ENCODE data around the gene ABHD6. TPM values are rescaled to one million over a fixed set of nuclear protein-coding genes. Genes with fewer than 3 reads are reported as not detected.

ABHD6 gene
- total and polyA plus RNA-seq, 9 of the 15 experiments (the other 6 are each of a cell fraction or from before 2014, with no cell fraction given), result 0.53 to 3.6 (median 2.5) TPM

- Histone ChIP-seq H3K4me1 (replicated peaks in 1 of 2; ENCODE audit: control insufficient read depth in 2 of 2, insufficient read depth in 2 of 2, low read length in 2 of 2) (no peaks in the 10 kb centered on the region), H3K4me3 (no peak overlapping the region), H3K9me1 (ENCODE audit: control insufficient read depth, insufficient read depth, low read length) (no peaks in the 10 kb centered on the region), H3K4me2 (ENCODE audit: insufficient read depth, low read length) (no peak overlapping the region), H3K36me3 (ENCODE audit: control insufficient read depth, insufficient read depth, low read length) (no peaks in the 10 kb centered on the region), H3K79me2 (ENCODE audit: control insufficient read depth, insufficient read depth, low read length) (no peaks in the 10 kb centered on the region), H2AFZ (ENCODE audit: low read depth, low read length) (no peak overlapping the region), H3K27me3 (ENCODE audit: control insufficient read depth in 2 of 2, insufficient read depth in 2 of 2, low read length in 2 of 2) (peaks cover 0 to 6% of the 10 kb centered on the region in 2 experiments; a peak in 1 of 5 replicates), H3K9ac (ENCODE audit: insufficient read depth in 1 of 2, low read depth in 2 of 2, low read length in 2 of 2) (no peak overlapping the region), H3K27ac (ENCODE audit: extremely low read depth, low read depth, low read length) (no peak overlapping the region), H4K20me1 (replicated peaks; ENCODE audit: control insufficient read depth, insufficient read depth, low read length) (no peaks in the 10 kb centered on the region), H3K9me3 (replicated peaks; ENCODE audit: control insufficient read depth, insufficient read depth, low read depth, low read length) (no peaks in the 10 kb centered on the region)
- intact Hi-C loops (cut with micrococcal nuclease), result no loop called here
- WGBS (ENCODE audit: insufficient coverage, low coverage, missing lambda C conversion rate), result 9% methylated on average over 8 of the region's 9 CpGs
- in situ Hi-C loops (cut with MboI), result no loop called here
- FAIRE-seq (no peak), ATAC-seq (no peak), DNase-seq (ENCODE audit: extremely low read depth in 1 of 4, low spot score in 3 of 4) (no peak)
- POLR2A ChIA-PET, result interaction anchor here (0.6 kb wide), 1 partner anchor 206 kb away, joined by 3 read pairs; no protein-coding TSS in a partner anchor
- CTCF ChIA-PET (ENCODE audit: low intra/inter-chr PET ratio), result no interaction called here
- BruUV-seq (replicated peaks), result no TSS peak
- TF ChIP-seq GATAD2A (IDR thresholded peaks at IDR 0.05) (no peak), PYGO2 (tag; IDR thresholded peaks at IDR 0.05) (no peak), USF1 (CRISPR knock-in tag; IDR thresholded peaks at IDR 0.05) (no peak), E2F1 (CRISPR knock-in tag; IDR thresholded peaks at IDR 0.05) (no peak), HLTF (IDR thresholded peaks at IDR 0.05) (no peak), IRF2 (CRISPR knock-in tag; IDR thresholded peaks at IDR 0.05) (no peak), SAFB2 (IDR thresholded peaks at IDR 0.05; ENCODE audit: borderline replicate concordance, low read depth, low read length, severe bottlenecking) (no peak), SRSF9 (IDR thresholded peaks at IDR 0.05; ENCODE audit: borderline replicate concordance, low read depth, low read length) (no peak), ZSCAN29 (IDR thresholded peaks at IDR 0.05) (no peak), ZNF589 (CRISPR knock-in tag; IDR thresholded peaks at IDR 0.05; ENCODE audit: low read depth) (no peak)
- TF ChIP-seq, protein P1, sequence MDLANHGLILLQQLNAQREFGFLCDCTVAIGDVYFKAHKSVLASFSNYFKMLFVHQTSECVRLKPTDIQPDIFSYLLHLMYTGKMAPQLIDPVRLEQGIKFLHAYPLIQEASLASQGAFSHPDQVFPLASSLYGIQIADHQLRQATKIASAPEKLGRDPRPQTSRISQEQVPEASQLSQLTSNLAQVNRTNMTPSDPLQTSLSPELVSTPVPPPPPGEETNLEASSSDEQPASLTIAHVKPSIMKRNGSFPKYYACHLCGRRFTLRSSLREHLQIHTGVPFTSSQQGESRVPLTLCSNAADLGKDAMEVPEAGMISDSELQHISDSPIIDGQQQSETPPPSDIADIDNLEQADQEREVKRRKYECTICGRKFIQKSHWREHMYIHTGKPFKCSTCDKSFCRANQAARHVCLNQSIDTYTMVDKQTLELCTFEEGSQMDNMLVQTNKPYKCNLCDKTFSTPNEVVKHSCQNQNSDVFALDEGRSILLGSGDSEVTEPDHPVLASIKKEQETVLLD (IDR thresholded peaks at IDR 0.05), result no peak
These were observed 54.2 kb downstream of the ABHD6 start for GRCh38 chr3:58291671-58292338.

Measured in K562 (cell line).